T-helper 17 cell (primary cell): ENCODE measurements around the gene CENPX. TPM values are rescaled to one million over a fixed set of nuclear protein-coding genes. Genes with fewer than 3 reads are reported as not detected.

ENCODE experiments used
- ATAC-seq: fragments of 150-1000 bp; cut with Tn5 transposase; 2 replicates; pipeline ENCODE4 v1.10.0; 2021; ENCODE audit warnings: mild to moderate bottlenecking, moderate library complexity
- DNase-seq, 3 donors: peaks; one replicate each; pipeline versions ENCODE4 v3.0.0 to v3.0.0-alpha.2; 2020 to 2021
- H3K9me3 ChIP-seq: one replicate; pipeline ENCODE4 v1.7.0; 2013; ENCODE audit warnings: low read length, mild to moderate bottlenecking; ENCODE audit not compliant: control insufficient read depth, poor library complexity, severe bottlenecking
- H3K27ac Mint-ChIP-seq: one replicate; pipeline ENCODE4 v1.8.0; 2022; ENCODE audit warnings: mild to moderate bottlenecking, moderate library complexity, mixed read lengths
- H3K27me3 Mint-ChIP-seq: one replicate; pipeline ENCODE4 v1.8.0; 2022; ENCODE audit warnings: mixed read lengths
- H3K36me3 Mint-ChIP-seq: one replicate; pipeline ENCODE4 v1.8.0; 2022; ENCODE audit warnings: low read depth, mixed read lengths
- H3K4me1 Mint-ChIP-seq: one replicate; pipeline ENCODE4 v1.8.0; 2022; ENCODE audit warnings: mild to moderate bottlenecking, mixed read lengths
- H3K4me3 Mint-ChIP-seq: one replicate; pipeline ENCODE4 v1.8.0; 2022; ENCODE audit warnings: mild to moderate bottlenecking, moderate library complexity, mixed read lengths
- total RNA-seq, 4 donors: library from RNA in 2 of 4; stranded (reverse) in 2 of 4; gene quantifications; one replicate each; pipeline ENCODE4 v1.2.3 and lab custom pipeline; 2022 to 2026

The CENPX gene
- total RNA-seq, 2 donors from 2014 or later, result 20.9 to 21.1 TPM

DNA sequence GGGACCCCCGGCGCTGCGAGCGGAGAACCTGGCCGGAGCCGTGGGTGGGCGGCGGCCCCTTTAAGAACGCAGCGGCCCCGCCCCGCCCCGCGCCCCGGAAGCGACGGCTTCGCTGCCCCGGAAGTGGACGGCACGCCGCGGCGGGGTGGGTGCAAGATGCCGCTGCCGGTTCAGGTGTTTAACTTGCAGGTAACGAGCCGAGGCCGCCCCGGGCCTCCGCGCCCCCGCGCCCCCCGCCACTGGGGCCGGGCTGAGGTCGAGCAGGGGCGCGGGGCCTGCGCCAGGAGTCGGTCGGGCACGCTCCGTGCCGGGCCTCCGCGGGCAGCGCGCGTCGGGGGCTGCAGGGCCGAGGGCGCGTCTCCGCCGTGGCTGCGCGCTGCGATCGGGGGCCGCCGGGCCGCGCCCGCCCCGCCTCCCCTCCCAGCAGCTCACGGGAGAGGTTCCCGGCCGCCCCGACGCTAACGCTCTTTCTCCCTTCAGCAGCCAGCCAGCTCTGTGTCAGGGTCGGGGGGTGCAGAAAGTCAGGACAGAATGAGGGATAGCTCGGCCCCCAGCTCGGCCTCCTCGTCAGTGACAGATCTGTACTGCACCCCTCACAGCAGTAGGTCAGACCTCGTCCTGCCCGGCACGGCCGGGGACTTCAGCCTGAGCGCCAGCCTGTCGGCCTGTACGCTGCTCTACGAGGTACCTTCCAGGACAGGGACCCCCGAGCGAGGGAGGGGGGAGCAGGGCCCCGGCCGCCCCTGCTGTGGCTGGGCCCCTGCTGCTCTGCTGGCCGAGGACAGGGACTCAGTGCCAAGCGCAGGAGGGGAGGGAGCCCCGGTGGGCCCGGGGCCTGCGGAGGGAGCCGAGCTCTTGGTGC lies 29.3 kb upstream of the CENPX start, which contains the start of the genes GPS1 and RFNG:
Gene GPS1 (plus strand): TSS at position 123 of the 862 bp plus-strand sequence. CDS start 34 bp downstream, at position 157.
Gene RFNG (minus strand): TSS at position 36 of the 862 bp plus-strand sequence. CDS start 45 bp downstream, outside the sequence.
- Mint-ChIP-seq H3K27me3 (no peaks in the 10 kb centered on the region), H3K36me3 (peaks cover 3% of the 10 kb centered on the region), H3K27ac (peak within 1 kb of the TSS; percentile 67), H3K4me1 (peaks cover 8% of the 10 kb centered on the region), H3K4me3 (peak within 1 kb of the TSS; percentile 86)
- no peaks in the 10 kb centered on the region for H3K9me3 ChIP-seq
- ATAC-seq, result peak; percentile 94
- DNase-seq, result peak; percentile 74 to 81 (median 75)

- Mint-ChIP-seq H3K4me3 (peak overlapping the region; percentile 86), H3K36me3 (peaks cover 3% of the 10 kb centered on the region), H3K27me3 (no peaks in the 10 kb centered on the region), H3K4me1 (peaks cover 8% of the 10 kb centered on the region), H3K27ac (peak overlapping the region; percentile 67)
- ATAC-seq (peak; percentile 23), DNase-seq (peak in 1 of 3 donors; percentile 16)
- H3K9me3 ChIP-seq, result no peaks in the 10 kb centered on the region
Measured at GRCh38 chr17:82050761-82051641, 28.3 kb upstream of the CENPX start.

GRCh38 chr17:82050152-82050760 lies 27.6 kb upstream of the CENPX start:
- ATAC-seq, result no peak
- no peaks in the 10 kb centered on the region for H3K27me3 Mint-ChIP-seq
- H3K4me1 Mint-ChIP-seq, result peaks cover 8% of the 10 kb centered on the region
- H3K36me3 Mint-ChIP-seq, result peaks cover 3% of the 10 kb centered on the region
- H3K27ac Mint-ChIP-seq, result peak overlapping the region; percentile 67
- H3K4me3 Mint-ChIP-seq, result peak overlapping the region; percentile 86
- H3K9me3 ChIP-seq, result no peaks in the 10 kb centered on the region
- DNase-seq, result no peak

DNA sequence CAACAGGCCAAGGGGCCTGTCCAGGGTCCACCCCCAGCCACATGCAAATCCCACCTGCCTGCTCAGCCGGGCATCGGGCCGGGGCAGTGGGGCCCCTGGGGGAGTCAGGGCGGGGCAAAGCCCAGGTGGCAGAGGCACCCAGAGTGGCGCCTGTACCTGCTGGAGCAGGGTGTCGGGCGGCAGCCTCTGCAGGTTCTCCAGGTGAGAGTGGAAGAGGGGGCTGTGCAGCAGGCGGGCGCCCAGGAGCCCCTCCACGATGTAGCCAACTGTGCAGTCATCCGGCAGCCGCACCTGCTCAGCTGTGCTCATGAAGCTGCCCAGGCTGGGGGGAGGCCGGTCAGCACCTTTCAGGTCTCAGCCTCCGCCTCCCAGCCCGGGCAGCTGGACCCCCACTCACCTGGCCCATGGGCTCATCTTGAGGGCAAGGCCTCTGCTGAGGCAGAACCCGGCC lies 26.9 kb upstream of the CENPX start:
- ATAC-seq (no peak), DNase-seq (no peak)
- Mint-ChIP-seq H3K27me3 (no peaks in the 10 kb centered on the region), H3K4me1 (peaks cover 8% of the 10 kb centered on the region), H3K4me3 (no peak overlapping the region), H3K36me3 (peaks cover 3% of the 10 kb centered on the region), H3K27ac (no peak overlapping the region)
- H3K9me3 ChIP-seq, result no peaks in the 10 kb centered on the region

DNA sequence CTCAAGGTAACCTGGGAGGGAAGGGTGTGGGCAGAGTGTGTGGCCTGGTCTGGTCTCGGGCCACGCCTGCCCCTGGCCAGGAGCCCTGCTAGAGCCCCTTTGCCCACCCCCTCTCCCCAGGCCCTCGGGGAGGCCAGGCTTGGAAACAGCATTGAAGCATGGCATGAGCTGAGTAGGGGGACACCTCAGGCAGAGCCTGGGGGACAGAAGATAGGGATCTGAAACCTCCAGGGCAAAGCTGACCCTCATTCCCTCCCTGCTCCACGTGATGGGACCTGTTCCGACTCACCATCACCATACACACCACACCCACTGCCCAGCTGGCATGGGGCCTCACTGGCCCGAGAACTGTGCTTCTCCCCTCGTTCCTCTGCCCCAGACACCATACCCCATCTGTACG lies 26.4 kb upstream of the CENPX start:
- Mint-ChIP-seq H3K27me3 (no peaks in the 10 kb centered on the region), H3K36me3 (peaks cover 3% of the 10 kb centered on the region), H3K4me3 (no peak overlapping the region), H3K4me1 (peaks cover 8% of the 10 kb centered on the region), H3K27ac (no peak overlapping the region)
- ATAC-seq, result no peak
- DNase-seq, result no peak
- H3K9me3 ChIP-seq, result no peaks in the 10 kb centered on the region

DNA sequence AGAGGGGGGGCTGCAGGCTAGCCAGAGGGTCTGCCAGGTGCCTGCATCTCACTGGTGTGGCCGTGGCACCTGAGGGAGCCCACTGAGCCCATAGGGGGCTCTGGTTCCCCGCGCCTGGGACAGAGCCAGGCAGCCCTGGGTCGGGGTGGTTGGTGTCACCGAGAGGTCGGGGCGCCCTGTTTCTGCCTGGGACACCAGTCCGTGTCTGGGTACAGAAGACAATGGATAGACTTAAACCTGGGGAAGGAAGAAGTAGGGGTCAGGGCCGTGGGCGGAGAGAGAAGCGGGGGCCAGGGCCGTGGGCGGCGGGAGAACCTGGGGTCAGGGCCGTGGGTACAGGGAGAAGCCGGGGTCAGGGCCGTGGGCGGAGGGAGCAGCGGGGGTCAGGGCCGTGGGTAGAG lies 25.9 kb upstream of the CENPX start:
- H3K27me3 Mint-ChIP-seq, result no peaks in the 10 kb centered on the region
- H3K9me3 ChIP-seq, result no peaks in the 10 kb centered on the region
- peaks cover 8% of the 10 kb centered on the region for H3K4me1 Mint-ChIP-seq
- peaks cover 3% of the 10 kb centered on the region for H3K36me3 Mint-ChIP-seq
- H3K4me3 Mint-ChIP-seq, result no peak overlapping the region
- H3K27ac Mint-ChIP-seq, result no peak overlapping the region
- no peak for ATAC-seq
- DNase-seq, result no peak

DNA sequence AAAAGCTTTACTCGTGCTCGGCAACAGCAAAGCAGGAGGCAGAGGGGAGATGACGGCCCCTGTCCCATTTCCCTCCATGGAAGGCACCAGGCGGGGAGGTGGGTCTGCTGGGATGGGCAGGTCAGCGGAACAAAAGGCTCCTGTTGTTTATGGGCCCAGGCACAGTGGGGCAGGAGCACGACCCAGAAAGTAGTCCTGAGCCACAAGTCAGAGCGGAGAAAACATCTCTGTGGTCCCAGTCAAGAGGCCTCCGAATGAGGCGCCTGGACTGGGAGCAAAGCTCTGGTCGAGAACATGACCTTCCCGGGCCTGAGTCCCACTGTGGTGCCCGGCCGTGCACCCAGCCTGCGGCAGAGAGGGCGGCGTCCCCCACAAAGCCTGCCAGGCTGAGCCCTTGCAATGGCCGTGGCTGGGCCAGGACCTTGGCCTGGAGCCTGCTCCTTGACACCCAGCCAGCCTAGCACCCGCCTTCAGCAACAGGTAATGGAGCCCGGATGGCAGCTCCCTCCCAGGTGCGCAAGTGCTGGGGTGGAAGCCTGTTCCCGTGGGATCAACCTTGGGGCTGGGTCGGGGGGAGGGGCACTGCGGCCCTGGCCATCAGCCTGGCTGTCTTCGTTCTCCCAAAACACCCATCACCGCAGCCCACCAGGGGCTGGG lies 25.4 kb upstream of the CENPX start:
- no peak overlapping the region for H3K4me3 Mint-ChIP-seq
- H3K36me3 Mint-ChIP-seq, result peaks cover 3% of the 10 kb centered on the region
- DNase-seq (no peak), ATAC-seq (no peak)
- H3K27me3 Mint-ChIP-seq, result no peaks in the 10 kb centered on the region
- peaks cover 8% of the 10 kb centered on the region for H3K4me1 Mint-ChIP-seq
- no peak overlapping the region for H3K27ac Mint-ChIP-seq
- H3K9me3 ChIP-seq, result no peaks in the 10 kb centered on the region

DNA sequence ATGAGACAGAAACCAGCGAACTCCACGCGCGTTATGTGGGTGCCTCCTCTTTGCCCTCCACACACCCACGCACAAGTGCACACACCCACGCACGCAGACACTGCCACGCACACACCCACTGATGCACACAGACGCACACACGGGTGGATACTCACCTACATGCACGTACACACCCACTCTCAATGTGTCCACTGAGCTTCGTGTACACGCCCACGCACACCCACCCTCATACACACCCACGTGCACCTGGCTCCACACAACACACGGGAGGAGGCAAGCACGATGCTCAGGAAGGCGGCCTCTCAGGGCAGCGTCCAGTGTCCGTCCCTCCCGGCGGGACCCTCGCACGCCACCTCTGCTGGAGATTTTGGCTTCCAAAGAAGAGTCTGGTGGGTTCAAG lies 24.7 kb upstream of the CENPX start:
- no peak for ATAC-seq
- H3K27me3 Mint-ChIP-seq, result no peaks in the 10 kb centered on the region
- no peak overlapping the region for H3K4me3 Mint-ChIP-seq
- peaks cover 8% of the 10 kb centered on the region for H3K4me1 Mint-ChIP-seq
- no peak overlapping the region for H3K27ac Mint-ChIP-seq
- H3K9me3 ChIP-seq, result no peaks in the 10 kb centered on the region
- peaks cover 3% of the 10 kb centered on the region for H3K36me3 Mint-ChIP-seq
- DNase-seq, result no peak

DNA sequence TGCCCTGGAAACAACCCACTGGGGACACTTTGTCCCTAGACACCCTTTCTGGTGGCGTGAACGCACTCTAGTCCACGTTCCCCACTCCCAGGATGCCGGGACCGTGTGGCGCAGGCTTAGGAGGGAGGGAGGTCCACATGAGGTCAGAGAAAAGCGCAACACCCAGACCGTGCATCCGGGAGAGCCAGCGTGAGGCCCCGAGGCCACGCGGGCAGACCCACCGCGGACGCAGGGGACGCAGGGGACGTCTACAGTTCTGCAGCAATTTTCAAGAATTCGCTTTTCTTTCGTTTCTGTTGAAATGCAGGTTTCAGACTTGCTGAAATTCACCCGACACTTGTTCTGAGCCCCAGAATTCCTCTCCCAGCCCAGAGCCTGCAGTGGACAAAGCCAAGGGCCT lies 24.2 kb upstream of the CENPX start:
- no peak overlapping the region for H3K27ac Mint-ChIP-seq
- no peak for DNase-seq
- ATAC-seq, result no peak
- peaks cover 8% of the 10 kb centered on the region for H3K4me1 Mint-ChIP-seq
- no peak overlapping the region for H3K4me3 Mint-ChIP-seq
- no peaks in the 10 kb centered on the region for H3K27me3 Mint-ChIP-seq
- no peaks in the 10 kb centered on the region for H3K9me3 ChIP-seq
- peaks cover 3% of the 10 kb centered on the region for H3K36me3 Mint-ChIP-seq

DNA sequence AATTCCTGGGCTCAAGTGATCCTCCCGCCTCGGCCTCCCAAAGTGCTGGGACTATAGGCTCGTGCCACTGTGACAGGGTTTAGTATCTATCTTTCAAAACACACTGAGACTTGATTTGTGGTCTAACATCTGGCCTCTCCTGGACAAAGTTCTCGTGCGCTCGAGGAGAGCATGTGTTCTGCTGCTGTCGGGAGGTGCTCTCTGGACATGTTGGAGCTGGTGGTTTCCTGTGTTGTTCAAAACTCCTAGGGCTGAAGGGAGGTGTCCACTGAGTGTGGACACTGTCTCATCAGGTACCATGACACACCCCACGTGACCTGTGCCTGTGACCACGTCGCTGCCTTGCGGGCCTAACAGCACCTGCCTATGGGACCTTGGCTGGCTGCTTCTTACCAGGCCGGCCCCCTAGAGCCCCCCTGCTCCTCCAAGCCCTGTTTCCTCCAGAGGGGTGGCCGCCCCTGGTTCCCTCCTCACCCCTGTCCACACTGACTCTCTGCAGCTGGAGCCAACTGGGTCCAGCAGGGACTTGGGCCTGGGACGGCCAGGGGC lies 23.3 kb upstream of the CENPX start:
- peaks cover 8% of the 10 kb centered on the region for H3K4me1 Mint-ChIP-seq
- peak overlapping the region; percentile 47 for H3K27ac Mint-ChIP-seq
- DNase-seq (no peak), ATAC-seq (no peak)
- H3K9me3 ChIP-seq, result no peaks in the 10 kb centered on the region
- peaks cover 3% of the 10 kb centered on the region for H3K36me3 Mint-ChIP-seq
- no peaks in the 10 kb centered on the region for H3K27me3 Mint-ChIP-seq
- H3K4me3 Mint-ChIP-seq, result no peak overlapping the region

GRCh38 chr17:82043507-82043906 lies 20.8 kb upstream of the CENPX start:
- no peak for ATAC-seq
- no peaks in the 10 kb centered on the region for H3K27me3 Mint-ChIP-seq

GRCh38 chr17:82042649-82043048 lies 20.0 kb upstream of the CENPX start:
- Mint-ChIP-seq H3K36me3 (peaks cover 1% of the 10 kb centered on the region), H3K4me3 (no peak overlapping the region), H3K4me1 (peaks cover 8% of the 10 kb centered on the region), H3K27me3 (no peaks in the 10 kb centered on the region), H3K27ac (no peak overlapping the region)
- no peak for DNase-seq
- H3K9me3 ChIP-seq, result no peaks in the 10 kb centered on the region
- ATAC-seq, result no peak

More at GRCh38 chr17:82043507-82043906, 20.8 kb upstream of the CENPX start:
- Mint-ChIP-seq H3K4me1 (peaks cover 4% of the 10 kb centered on the region), H3K27ac (no peak overlapping the region), H3K36me3 (peaks cover 3% of the 10 kb centered on the region), H3K4me3 (no peak overlapping the region)
- DNase-seq, result no peak
- no peaks in the 10 kb centered on the region for H3K9me3 ChIP-seq
